ENCODE measurements around the gene MPRIP.

Gene MPRIP

GRCh38 chr17:17028059-17028877, 14.0 kb upstream of the MPRIP start:
- no peak for DNase-seq (ENCODE audit: low spot score)

DNA sequence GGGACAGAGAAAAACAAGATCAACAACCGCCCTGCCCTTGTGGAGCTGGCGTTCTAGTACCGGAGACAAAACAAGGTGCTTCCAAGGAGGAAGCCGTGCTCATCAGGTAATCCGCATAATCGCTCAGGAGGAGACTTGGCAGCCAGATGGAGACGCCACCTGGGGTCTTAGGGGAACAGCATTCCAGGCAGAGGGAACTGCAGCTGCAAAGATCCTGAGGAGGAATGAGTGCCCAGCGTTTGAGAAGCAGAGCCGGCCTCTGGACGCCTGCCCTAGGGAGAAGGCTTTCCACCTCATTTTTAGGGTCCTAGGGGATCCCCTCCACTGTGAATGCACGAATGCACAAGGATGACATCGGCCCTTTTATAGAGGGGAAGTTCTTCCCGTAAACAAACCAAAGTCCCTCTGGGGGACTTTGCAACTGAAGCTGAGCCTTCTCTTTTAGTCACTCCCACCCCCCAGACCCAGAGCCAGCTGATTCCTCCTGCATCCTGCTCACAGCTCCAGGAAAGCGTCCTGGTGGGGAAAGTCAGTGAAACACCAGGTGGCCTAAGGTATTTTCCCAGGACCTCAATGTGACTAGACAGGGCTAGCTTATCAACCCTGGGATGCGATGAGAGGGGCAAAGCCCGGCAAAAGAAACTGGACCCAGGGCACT, 13.2 kb upstream of the MPRIP start:
- no peak for DNase-seq (ENCODE audit: low spot score)

GRCh38 chr17:17029938-17030337, 12.3 kb upstream of the MPRIP start:
- DNase-seq (ENCODE audit: low spot score) = no peak

DNA sequence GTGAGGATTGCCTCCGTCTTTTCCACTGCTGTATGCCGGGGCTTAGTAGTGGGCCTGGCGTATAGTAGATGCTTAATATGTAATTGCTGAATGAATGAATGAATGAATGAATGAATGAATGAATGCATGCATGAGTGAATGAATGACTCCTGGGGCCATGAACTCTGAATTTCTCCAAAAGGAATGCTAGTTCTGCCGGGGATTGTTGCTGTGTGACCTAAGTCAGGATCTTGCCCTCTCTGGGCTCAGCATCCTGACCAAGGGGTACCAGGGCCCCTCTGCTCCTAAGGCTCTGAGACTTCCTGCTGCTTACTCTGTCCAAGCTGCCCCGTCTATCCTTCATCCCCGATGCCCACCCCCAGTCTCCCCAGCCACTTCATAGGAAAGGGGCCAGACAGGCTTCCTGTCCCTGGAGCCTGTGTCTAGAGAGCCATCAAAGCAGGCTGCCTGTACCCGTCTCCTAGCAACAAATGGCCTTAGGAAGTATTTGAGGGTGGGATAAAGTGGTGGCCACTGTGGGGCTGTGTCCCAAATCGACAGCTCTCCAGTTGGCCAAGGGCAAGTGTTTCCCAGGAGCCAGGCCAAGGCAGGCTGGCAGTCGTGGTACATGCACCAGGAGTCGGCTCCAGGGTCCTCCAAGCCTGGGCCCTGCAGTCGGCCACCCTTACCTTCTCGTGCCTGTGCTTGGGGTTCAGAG, 11.6 kb upstream of the MPRIP start:
- DNase-seq (ENCODE audit: low spot score) = no peak

- peak; percentile 32 for DNase-seq (ENCODE audit: low spot score)
These were observed 10.0 kb upstream of the MPRIP start for GRCh38 chr17:17032131-17032692.

DNA sequence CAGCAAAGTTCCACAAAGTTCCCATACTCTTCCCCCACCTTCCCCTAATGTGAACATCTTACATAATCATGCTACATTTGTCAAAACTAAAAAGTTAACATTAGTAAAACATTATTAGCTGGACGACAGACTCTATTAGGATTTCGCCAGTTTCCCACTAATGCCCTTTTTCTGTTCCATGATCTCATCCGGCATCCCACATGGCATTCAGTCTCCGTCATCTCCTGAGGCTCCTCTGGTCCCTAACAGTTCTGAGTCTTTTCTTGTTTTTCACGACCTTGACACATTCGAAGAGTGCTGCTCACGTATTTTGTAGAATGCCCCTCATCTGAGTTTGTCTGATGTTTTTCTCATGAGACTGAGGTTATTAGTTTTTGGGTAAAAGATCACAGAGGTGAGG, 8.8 kb upstream of the MPRIP start:
- DNase-seq (ENCODE audit: low spot score) = no peak

DNA sequence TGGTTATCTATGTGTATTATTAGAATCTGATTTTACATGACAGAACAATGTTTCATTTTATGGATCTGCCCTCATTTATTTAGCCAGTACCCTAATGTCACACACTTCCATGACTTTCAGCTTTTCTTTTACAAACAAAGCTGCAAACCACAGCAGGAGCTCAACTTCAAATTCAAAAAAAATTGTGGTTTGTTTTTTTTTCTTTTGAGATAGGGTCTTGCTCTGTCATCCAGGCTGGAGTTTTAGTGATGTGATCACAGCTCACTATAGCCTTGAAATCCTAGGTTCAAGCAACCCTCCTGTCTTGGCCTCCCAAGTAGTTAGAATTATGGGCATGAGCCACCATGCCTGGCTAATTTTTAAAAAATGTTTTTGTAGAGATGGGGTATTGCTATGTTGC, 8.2 kb upstream of the MPRIP start:
- no peak for DNase-seq (ENCODE audit: low spot score)

DNA sequence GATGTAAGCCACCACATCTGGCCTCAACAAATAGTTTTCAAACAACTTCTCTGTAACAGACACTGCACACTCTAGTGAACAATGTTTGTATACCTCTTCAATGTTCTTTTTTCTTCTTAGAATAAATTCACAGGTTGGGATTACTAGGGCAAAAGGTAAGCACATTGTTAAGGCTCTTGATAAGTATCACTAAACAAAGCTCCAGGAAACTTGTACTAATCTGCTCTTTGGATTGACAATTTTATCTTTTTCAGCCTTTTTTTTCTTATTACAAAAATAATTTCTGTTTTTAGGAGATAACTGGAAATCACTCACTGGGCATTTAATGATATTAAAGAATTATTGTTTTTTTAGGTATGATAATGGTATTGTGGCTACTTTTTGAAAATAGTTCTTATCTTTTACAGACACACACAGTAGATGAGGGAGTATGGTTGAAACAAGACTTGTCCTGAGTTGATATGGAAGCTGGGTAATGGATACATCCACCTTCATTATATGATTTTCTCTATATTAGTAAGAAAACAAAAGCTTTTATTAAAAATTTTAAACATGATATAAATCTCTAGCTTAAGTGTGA, 7.7 kb upstream of the MPRIP start:
- no peak for DNase-seq (ENCODE audit: low spot score)

- no peak for DNase-seq (ENCODE audit: low spot score)
These were observed 6.8 kb upstream of the MPRIP start for GRCh38 chr17:17035490-17035889.

- DNase-seq (ENCODE audit: low spot score) = no peak
These were observed 6.2 kb upstream of the MPRIP start for GRCh38 chr17:17035920-17036523.

DNA sequence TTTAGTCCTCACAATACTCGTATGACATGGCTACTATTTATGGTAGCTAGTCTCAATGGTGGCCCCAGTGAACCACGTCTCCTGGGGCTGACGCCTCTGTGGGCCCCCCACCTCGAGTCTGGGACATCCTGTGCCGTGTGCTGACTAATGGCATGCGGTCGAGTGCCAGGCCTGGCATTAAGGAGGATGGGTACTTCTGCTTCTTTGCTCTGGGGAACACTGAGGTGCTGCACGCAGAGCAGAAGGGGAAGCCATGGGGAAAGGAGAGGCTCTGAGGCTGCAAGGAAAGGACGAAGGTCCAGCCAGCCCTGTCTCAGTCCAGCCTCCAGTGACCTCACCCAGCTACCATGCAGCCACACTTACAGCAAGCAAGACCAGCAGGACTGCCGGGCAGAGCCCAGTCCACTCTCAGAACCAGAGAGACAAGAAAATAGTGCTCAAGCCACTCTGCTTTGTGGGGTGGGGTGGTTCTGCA, 5.7 kb upstream of the MPRIP start:
- DNase-seq (ENCODE audit: low spot score) = no peak

DNA sequence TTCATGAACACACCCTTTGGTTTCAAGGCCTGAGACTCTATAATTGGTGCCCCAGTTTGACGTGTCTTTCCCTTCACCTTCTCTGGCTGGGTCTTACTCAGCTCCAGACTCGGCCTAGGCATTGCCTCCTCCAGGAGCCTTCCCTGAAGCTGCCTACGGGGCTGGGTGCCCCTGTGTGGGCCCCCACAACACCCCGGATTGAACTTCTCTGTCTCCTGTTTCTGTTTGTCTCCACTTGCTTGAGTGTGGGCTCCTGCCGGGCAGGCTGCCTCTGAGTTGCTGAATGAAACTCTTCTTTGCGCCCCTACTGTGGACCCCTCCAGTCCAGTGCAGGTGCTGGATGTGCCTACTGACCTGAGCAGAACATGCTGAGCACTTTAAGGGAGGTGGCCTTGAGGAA, 2.3 kb upstream of the MPRIP start:
- no peak for DNase-seq (ENCODE audit: low spot score)

- DNase-seq (ENCODE audit: low spot score) = no peak
These were observed 1.2 kb upstream of the MPRIP start for GRCh38 chr17:17041018-17041521.

- peak; percentile 98 for DNase-seq (ENCODE audit: low spot score)
These were observed 480 bp upstream of the MPRIP start for GRCh38 chr17:17041571-17042383.

DNA sequence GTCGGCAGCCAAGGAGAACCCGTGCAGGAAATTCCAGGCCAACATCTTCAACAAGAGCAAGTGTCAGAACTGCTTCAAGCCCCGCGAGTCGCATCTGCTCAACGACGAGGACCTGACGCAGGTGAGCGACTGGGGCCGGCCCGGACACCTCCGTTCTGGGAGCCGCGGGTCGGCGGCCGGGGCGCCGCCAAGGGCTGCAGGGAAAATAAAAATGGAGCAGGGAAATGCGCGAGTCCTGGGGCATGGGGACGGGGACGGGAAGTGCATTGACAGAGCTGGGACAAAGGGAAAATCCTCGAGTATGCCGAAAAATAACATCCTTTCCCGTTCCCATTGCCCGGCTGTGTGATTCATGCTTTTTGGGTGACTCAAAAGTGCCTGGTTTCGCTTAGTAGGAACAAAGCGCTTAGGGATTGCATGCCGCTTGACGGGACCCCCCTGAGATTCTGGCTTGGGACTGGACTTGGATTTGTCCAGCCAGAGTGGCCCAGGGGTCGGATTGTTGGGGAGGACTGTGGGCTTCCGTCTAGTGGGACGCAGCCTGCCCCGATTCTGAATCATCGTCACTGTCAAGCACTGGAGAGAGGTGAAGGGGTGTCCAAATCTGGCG, 699 bp downstream of the MPRIP start:
- no peak for DNase-seq (ENCODE audit: low spot score)

DNA sequence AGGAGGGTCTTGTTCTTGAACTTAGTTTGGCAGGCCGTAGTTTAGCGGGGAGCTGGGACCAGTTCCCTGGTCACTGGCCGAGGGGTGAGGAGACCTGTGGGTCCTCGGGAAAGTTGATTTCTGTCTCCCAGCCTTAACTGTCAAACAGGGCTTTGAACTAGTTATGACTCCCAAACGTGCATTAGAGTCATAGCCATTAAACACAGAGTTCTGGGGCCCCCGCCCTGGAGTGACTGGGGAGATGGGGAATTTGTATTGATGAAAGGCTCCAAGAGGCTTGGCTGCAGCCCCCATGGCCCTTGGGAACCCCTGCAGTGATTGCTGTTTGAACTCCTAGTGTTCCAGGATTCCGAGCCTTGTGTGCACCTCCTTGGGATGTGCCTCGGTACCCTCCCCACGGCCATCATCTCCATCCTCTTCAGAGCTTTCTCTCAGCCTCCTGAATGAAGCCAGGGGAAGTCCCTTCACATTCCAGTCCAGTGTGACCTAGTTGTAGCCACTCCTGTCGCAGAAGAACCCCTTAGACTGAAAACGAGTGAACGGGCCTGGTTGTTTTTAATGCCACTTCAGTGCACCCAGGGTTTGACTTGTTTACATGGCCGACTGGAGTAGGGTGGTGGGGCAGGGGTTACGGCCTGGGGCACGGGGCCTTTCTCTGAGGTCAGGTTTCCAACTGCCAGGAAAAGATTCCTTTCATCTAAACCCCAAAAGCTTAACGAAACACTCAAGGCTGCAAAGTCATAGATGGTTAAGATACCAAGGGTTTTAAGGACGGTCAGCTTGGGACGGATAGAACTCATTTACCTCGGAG, 1.4 kb downstream of the MPRIP start:
- DNase-seq (ENCODE audit: low spot score) = no peak

GRCh38 chr17:17044846-17045561, 2.7 kb downstream of the MPRIP start:
- DNase-seq (ENCODE audit: low spot score) = no peak

GRCh38 chr17:17048106-17048505, 5.8 kb downstream of the MPRIP start:
- no peak for DNase-seq (ENCODE audit: low spot score)
